Fibroblast of skin of left biceps (primary cell): ENCODE results near the gene ERG.

Source experiments
- DNase-seq, 2 experiments: peaks; one replicate each; pipeline ENCODE4 v3.0.0-alpha.2; 2013; ENCODE audit warnings: low read depth in 2 of 2

ERG gene

DNA sequence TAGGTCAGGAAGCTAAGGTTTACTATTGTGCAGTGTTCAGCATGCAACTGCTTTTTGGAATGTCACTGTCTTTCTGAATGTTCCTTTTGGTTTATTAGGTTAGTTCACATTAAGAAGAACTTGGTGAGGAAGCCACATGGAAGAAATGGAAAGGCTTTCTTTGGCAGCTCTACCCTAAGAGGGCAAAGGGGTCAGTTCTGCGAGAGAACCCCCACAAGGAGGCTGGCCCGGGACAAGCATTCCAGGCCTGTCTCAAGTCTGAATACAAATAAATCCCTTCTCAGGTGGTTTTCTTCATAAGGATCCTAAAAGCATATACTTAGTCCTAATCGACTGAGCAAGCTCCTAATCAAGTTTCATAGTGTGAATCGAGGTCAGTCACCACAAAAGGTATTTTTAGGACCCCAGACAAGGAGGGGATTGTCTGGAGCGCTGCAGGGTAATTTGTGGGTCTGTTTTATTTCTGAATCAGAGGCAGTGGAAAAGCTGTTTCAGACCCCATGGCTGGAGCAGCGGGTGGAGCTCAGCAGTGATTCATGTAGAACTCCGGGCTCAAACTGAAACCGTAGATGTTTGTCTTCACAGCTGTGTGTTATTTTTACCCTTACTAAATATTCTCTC is 63.3 kb downstream of the ERG start:
- DNase-seq: peak in 1 of 2 experiments; percentile 16

DNA sequence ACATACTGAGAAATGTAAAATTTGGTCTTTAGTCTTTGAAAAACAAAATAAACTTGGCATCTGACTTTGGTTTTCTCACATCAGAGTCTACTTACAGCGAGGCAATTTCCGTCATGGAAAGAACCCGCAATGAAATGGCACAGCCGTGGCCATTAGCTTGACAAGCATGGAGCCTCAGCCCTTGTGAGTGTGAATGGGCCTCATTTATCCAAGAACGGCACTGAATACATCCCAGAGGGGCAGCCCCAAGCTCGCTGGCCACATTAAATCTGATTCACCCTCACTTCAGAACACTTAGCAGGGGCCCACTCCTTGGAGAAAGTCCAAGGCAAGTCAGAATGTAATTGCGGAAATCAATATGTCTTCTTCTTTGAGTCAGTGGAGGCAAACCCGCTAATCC is 64.8 kb downstream of the ERG start:
- no peak for DNase-seq

DNA sequence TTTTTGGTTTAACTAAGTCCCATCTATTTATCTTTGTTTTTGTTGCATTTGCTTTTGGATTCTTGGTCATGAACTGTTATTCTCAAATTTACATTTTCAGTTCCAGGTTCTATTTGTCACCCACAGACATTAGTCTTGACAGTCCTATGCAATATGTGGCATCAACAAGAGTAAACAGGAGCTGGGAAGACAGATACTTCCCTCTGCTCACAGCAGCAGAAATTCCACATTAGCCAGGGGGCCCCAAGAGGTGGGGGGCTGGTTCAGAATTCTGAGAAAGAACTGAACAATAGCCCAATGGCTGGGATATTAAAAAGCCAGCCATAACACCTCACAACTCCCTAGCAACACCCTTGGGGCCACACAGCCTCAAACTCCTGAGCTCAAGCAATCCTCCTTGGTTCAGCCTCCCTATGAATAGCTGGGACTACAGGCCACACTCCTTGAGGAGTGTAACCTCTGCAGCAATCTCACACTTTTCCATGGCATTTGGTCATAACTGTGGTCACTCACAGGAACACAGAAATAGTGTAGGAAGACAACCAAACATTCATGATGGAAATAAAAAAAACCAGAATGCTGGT is 67.8 kb downstream of the ERG start:
- no peak for DNase-seq

DNA sequence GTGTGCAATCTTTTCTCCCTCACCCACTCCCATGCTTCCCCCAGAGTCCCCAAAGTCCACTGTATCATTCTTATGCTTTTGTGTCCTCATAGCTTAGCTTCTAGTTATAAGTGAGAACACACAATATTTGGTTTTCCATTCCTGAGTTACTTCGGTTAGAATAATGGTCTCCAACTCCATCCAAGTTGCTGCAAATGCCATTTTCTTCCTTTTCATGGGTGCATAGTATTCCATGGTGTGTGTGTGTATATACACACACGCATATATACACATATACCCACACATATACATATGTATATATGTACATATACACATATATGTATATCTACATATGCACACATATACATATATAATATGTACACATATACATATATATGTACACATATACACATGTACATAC is 69.3 kb downstream of the ERG start:
- DNase-seq: no peak

- DNase-seq: no peak
Measured at GRCh38 chr21:38428211-38428610, 70.1 kb downstream of the ERG start.

GRCh38 chr21:38424305-38425019 is 73.8 kb downstream of the ERG start:
- DNase-seq: no peak

DNA sequence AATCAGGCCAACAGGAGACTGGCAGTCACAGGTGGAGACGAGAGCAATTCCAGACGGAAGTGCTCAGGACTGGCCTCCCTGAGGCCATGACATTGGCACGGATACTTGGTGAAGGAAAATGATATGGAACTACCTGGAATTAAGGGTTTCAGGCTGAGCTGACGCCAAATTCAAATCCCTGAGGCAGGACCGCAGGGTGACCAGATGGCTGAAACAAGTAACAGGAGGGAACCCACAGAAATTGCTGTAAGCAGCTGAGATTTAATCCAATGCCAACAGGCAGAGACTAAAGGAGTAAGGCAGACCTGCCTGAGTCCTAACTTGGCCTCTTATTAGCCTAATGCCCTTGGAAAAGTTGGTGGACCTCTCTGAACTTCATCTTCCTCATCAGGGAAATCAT is 76.2 kb downstream of the ERG start:
- DNase-seq: no peak

DNA sequence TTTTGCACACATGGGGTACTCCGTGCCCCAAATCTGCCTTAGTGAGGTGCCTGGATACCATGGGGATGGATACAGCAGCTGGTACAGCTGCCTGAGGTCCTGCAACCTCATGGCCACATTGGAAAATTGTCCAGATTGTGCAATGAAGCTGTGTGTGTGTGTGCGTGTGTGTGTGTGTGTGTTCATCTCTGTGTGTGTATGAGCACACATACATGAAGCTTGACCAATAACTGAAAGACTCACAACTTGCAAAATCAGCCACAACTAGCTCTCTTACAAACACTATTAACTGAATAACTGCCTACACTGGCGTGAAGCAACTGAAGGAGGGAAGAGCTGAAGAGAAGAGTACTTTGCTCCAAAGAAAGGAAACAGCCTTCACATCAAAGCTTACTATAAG is 78.1 kb downstream of the ERG start:
- DNase-seq: no peak

DNA sequence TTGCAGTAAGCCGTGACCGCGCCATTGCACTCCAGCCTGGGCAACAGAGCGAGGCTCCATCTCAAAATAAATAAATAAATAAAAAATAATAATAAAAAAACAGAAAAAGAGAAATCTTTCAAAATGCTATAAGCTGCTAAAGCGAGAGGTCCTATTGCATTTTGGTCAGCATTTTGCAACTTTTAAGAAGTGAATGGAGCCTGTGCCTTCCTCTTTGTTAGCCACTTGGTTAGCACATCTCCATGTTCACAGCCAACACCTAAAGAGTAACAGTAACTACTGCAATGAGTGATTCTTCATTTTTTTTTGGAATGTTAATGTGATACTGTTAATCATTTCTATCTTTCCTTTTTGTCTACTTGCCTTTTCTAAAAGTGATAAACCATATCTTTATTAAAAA is 80.6 kb downstream of the ERG start:
- DNase-seq: no peak

GRCh38 chr21:38416791-38417190 is 81.5 kb downstream of the ERG start:
- no peak for DNase-seq

- peak; percentile 9 to 10 for DNase-seq
Measured at GRCh38 chr21:38413958-38414548, 84.2 kb downstream of the ERG start.

GRCh38 chr21:38410466-38410865 is 87.8 kb downstream of the ERG start:
- no peak for DNase-seq

GRCh38 chr21:38409907-38410306 is 88.4 kb downstream of the ERG start:
- DNase-seq: no peak

DNA sequence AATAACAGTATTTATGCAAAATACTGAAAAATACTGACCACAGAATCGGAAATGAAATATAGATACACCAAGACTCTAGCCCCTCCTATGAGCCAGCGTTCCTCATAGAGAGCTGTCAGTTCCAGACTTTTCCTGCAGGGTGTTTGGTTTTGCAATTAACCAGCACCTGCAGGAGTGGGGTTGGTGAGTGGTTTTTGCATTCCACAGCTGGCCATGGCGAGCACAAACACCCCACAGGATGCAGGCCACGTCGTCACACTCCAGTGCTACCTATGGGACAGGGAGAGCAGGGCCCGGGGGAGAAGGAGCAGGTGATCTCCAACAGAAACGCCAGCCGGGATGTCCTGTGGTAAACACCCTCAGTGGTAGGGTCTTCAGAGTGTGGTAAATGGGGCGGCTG is 94.1 kb downstream of the ERG start:
- DNase-seq: no peak

GRCh38 chr21:38402795-38403194 is 95.5 kb downstream of the ERG start:
- DNase-seq: no peak

GRCh38 chr21:38402291-38402690 is 96.0 kb downstream of the ERG start:
- DNase-seq: no peak

DNA sequence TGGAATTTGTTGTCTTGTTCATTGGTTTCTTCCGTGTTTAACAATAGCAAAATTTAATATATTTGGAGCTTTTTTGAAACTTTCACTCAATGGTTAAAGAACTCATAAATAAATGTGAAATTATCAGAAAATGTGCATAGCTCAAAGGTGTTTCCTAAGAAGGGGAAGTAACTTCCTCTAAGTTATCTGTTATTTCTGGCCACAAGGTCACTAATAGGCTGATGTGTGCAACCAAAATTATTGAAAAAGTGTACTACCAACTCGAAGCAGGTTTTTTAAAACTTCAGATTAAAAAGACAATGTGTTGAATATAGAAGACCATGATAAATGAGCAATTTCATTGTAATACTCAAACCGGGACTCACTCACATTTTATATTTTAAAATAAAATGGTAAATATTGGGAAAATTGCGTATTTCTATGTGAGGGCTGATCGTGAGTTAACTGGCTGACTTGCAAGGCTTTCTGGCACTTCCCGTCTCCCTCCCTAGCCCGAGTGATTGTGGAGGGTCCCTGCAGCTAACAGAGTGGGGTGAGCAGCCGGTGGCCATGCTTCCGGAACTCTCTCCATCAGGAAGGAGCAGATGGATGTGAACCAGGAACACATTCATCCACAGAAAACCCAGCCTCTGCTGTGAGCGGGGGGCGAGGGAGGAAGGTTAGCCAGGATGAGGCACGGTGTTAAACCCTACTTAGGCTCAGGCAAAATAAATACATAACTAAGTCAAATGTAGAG is 96.9 kb downstream of the ERG start:
- DNase-seq: no peak

GRCh38 chr21:38400195-38400919 is 97.9 kb downstream of the ERG start:
- no peak for DNase-seq

GRCh38 chr21:38399103-38399502 is 99.2 kb downstream of the ERG start:
- DNase-seq: no peak

GRCh38 chr21:38396325-38396724 is 102.0 kb downstream of the ERG start:
- no peak for DNase-seq

DNA sequence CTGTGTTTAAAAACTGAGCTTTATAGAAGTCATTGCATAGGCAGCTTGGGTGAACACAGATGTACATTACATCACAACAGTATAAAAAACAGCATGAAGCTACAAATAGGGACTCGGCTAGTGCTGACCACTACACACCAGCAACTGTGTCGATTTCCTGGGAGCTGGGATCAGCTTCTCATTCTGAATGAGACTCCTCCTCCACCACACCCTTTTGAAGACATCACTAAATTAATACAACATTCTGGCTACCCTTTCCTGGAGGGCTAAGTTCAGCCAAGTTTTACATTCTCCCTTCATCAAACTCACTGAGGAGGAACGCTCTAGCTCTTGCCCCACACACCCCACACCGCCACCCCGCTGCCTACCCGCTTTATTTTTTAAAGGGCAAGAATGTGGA is 102.7 kb downstream of the ERG start:
- no peak for DNase-seq

DNA sequence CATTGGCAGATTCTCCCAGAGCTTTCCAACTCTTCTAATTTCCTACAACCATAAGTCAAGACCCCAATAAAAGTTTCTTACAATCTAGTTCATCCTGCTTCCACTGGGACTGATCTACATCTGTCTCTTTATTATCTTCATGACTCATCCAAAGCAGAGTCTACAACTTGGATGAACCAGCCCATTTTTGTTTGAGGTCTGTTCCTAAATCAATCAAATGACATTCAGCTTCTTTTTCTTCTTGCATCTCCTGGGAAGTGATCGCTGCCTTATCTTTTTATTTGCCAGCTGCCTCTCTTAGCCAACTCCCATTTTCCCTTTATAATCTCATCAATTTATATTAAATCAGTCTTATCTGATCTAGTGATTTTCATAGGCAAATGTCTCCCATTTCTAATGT is 105.6 kb downstream of the ERG start:
- DNase-seq: no peak
